GM12878 (cell line): ENCODE data around the gene SLC35E4. TPM values are rescaled to one million over a fixed set of nuclear protein-coding genes. Genes with fewer than 3 reads are reported as not detected.
A peak's percentile ranks its signal among the peaks of the same experiment; 100 is the strongest.

Experiments used
- ATAC-seq: fragments of 200-7000 bp; cut with Tn5 transposase; 3 replicates; pipeline ENCODE4 v1.9.1; 2020; ENCODE audit warnings: mild to moderate bottlenecking, moderate library complexity
- BruUV-seq: library from RNA; stranded (reverse); fragments of 400-500 nt; replicated peaks from 2 replicates; lab custom pipeline; 2021; lab: Mats Ljungman, UMichigan
- CTCF ChIA-PET: fragments of 300-600 bp; sonication (Branson Sonifier 250); formaldehyde crosslinking; extraction: SDS; loops from one replicate; lab custom pipeline; 2021; ENCODE audit warnings: inconsistent platforms; lab: Yijun Ruan, JAX
- POLR2A ChIA-PET: fragments of 350-600 bp; formaldehyde crosslinking; extraction: SDS; loops from one replicate; lab custom pipeline; 2021; ENCODE audit warnings: inconsistent platforms; lab: Charles Lee
- RAD21 ChIA-PET: fragments of 300-600 bp; sonication (Branson Sonifier 250); formaldehyde crosslinking; loops from one replicate; lab custom pipeline; 2023; ENCODE audit warnings: antibody characterized with exemption; ENCODE audit not compliant: unreplicated experiment; lab: Charles Lee
- SMC1A ChIA-PET: fragments of 300-600 bp; sonication (Branson Sonifier 250); formaldehyde crosslinking; loops from one replicate; lab custom pipeline; 2023; ENCODE audit not compliant: unreplicated experiment, uncharacterized antibody; lab: Charles Lee
- DNase-seq: peaks from one replicate; pipeline ENCODE4 v3.0.0-alpha.2; 2011; ENCODE audit warnings: low read depth, low spot score
- FAIRE-seq: peaks from 3 replicates; lab custom pipeline; 2011; peaks lifted over from hg19 to GRCh38; lab: Jason Lieb, UNC
- H2AFZ ChIP-seq: 2 replicates; pipeline ENCODE4 v1.6.0; 2011; ENCODE audit warnings: low read depth, low read length, control low read depth; ENCODE audit not compliant: control insufficient read depth
- H3K27ac ChIP-seq: 2 replicates; pipeline ENCODE4 v1.5.1; 2011; ENCODE audit warnings: control low read depth; ENCODE audit not compliant: control insufficient read depth, insufficient read depth
- H3K27me3 ChIP-seq, 2 experiments: replicated peaks in 1 of 2; 2 replicates each; pipeline versions ENCODE4 v1.6.0 to v1.6.1; 2011; ENCODE audit warnings: low read length in 1 of 2; ENCODE audit not compliant: control insufficient read depth in 2 of 2, insufficient read depth in 2 of 2
- H3K36me3 ChIP-seq, 2 experiments: 2 replicates each; pipeline ENCODE4 v1.5.1; 2011; ENCODE audit warnings: low read length in 1 of 2; ENCODE audit not compliant: control insufficient read depth in 2 of 2, insufficient read depth in 2 of 2
- H3K4me1 ChIP-seq: 2 replicates; pipeline ENCODE4 v1.6.1; 2011; ENCODE audit warnings: mild to moderate bottlenecking, low read length, moderate library complexity, mixed read lengths; ENCODE audit not compliant: control insufficient read depth, insufficient read depth
- H3K4me2 ChIP-seq: 2 replicates; pipeline ENCODE4 v1.6.0; 2011; ENCODE audit warnings: control low read depth; ENCODE audit not compliant: control insufficient read depth, insufficient read depth
- H3K4me3 ChIP-seq: fragments of 200-600 bp; sonication (generic); 2 replicates; pipeline ENCODE4 v1.5.1; 2016
- H3K79me2 ChIP-seq: 2 replicates; pipeline ENCODE4 v1.6.0; 2011; ENCODE audit warnings: low read length; ENCODE audit not compliant: control insufficient read depth, insufficient read depth
- H3K9ac ChIP-seq: 2 replicates; pipeline ENCODE4 v1.8.0; 2011; ENCODE audit warnings: low read length, control low read depth, mixed read lengths; ENCODE audit not compliant: control insufficient read depth, insufficient read depth
- H3K9me3 ChIP-seq: replicated peaks from 3 replicates; pipeline ENCODE4 v1.5.1; 2011; ENCODE audit warnings: mild to moderate bottlenecking, low read length; ENCODE audit not compliant: control insufficient read depth, insufficient read depth
- H4K20me1 ChIP-seq: 2 replicates; pipeline ENCODE4 v1.6.0; 2011; ENCODE audit not compliant: control insufficient read depth, insufficient read depth
- EGR1 ChIP-seq, 2 experiments: IDR thresholded peaks; 1 replicate in 1 of 2; 2 replicates in 1 of 2; pipeline ENCODE4 v1.6.1; 2011 to 2012; ENCODE audit warnings: low read depth in 2 of 2, low read length in 2 of 2, borderline replicate concordance in 1 of 2, mild to moderate bottlenecking in 1 of 2, moderate library complexity in 1 of 2
- GABPA ChIP-seq: IDR thresholded peaks from 2 replicates; pipeline ENCODE4 v1.6.1; 2014; ENCODE audit warnings: antibody characterized with exemption, low read depth, mild to moderate bottlenecking, inconsistent platforms
- HCFC1 ChIP-seq: fragments of 150-350 bp; IDR thresholded peaks from 2 replicates; pipeline ENCODE4 v1.6.1; 2014; ENCODE audit warnings: low read length
- MEF2B ChIP-seq: fragments of 450-650 bp; IDR thresholded peaks from 2 replicates; pipeline ENCODE4 v1.6.1; 2018; ENCODE audit warnings: mild to moderate bottlenecking, moderate library complexity; ENCODE audit not compliant: partially characterized antibody, poor library complexity, severe bottlenecking
- MXI1 ChIP-seq: fragments of 150-350 bp; IDR thresholded peaks from 2 replicates; pipeline ENCODE4 v1.6.1; 2011; ENCODE audit warnings: low read depth, mild to moderate bottlenecking, inconsistent platforms, low read length, improper control_type of control experiment
- MYB ChIP-seq: fragments of 150-350 bp; IDR thresholded peaks from 2 replicates; pipeline ENCODE4 v1.6.1; 2014; ENCODE audit warnings: mild to moderate bottlenecking, low read depth, low read length, borderline replicate concordance
- NFIC ChIP-seq: IDR thresholded peaks from 2 replicates; pipeline ENCODE4 v1.6.1; 2012; ENCODE audit warnings: low read depth, mild to moderate bottlenecking, inconsistent platforms, low read length, moderate library complexity
- NFYA ChIP-seq: IDR thresholded peaks from 2 replicates; pipeline ENCODE4 v1.6.1; 2011; ENCODE audit warnings: low read depth, mild to moderate bottlenecking, low read length, improper control_type of control experiment, borderline replicate concordance
- NRF1 ChIP-seq: conservative IDR thresholded peaks from 2 replicates; pipeline ENCODE4 v1.6.1; 2011; ENCODE audit warnings: mild to moderate bottlenecking, low read depth, low read length, improper control_type of control experiment
- RUNX3 ChIP-seq: IDR thresholded peaks from 2 replicates; pipeline ENCODE4 v1.6.1; 2012; ENCODE audit warnings: low read length, inconsistent platforms
- WRNIP1 ChIP-seq: IDR thresholded peaks from 2 replicates; pipeline ENCODE4 v1.6.1; 2011; ENCODE audit warnings: low read depth, low read length, improper control_type of control experiment, borderline replicate concordance
- WGBS: methylation state at CpG from one replicate; pipeline ENCODE4 v1.1.6; 2016; ENCODE audit warnings: low lambda C conversion rate; ENCODE audit not compliant: insufficient replicate concordance, insufficient coverage; ENCODE audit errors: missing lambda C conversion rate; 5-methylcytosine and 5-hydroxymethylcytosine counted together
- in situ Hi-C: fragments of 300-500 bp; cut with MboI; formaldehyde crosslinking; loops from 9 replicates; pipeline ENCODE4 v1.14.3; 2018; ENCODE audit warnings: mixed read lengths
- intact Hi-C: fragments of 100-400 bp; cut with micrococcal nuclease; formaldehyde crosslinking; loops from one replicate; pipeline ENCODE4 v1.14.2; 2022; ENCODE audit not compliant: unreplicated experiment
- polyA plus RNA-seq, 11 experiments: library from polyadenylated mRNA; depleted of rRNA in 4 of 11; unstranded in 6 of 11; stranded (reverse) in 5 of 11; fragments of >200 nt; fragmentation: Nextera tagmentation in 4 of 11; fragmentation: Illumina TruSeq in 1 of 11; extraction: Ambion mirVana in 4 of 11; extraction: Trizol in 1 of 11; gene quantifications; 1 replicate in 1 of 11; 2 replicates in 10 of 11; pipeline versions ENCODE4 v1.2.1 to v1.2.3, GENCODE V29; 2011 to 2016; ENCODE audit warnings: inconsistent platforms in 2 of 11, missing spikeins in 2 of 11, low read depth in 1 of 11
- total RNA-seq, 4 experiments: library from RNA; depleted of rRNA in 3 of 4; stranded (reverse); fragments of >200 nt in 3 of 4; fragmentation: Illumina TruSeq in 1 of 4; extraction: Trizol in 1 of 4; gene quantifications; 2 replicates each; pipeline versions ENCODE4 v1.2.1 to v1.2.3, GENCODE V29; 2013 to 2021
- TF ChIP-seq, protein P1 (sequence below): IDR thresholded peaks from 2 replicates; pipeline ENCODE4 v1.6.1; 2011; ENCODE audit warnings: low read depth, low read length, improper control_type of control experiment, borderline replicate concordance
- TF ChIP-seq, protein P2 (sequence below): IDR thresholded peaks from 2 replicates; pipeline ENCODE4 v1.6.1; 2012; ENCODE audit warnings: mild to moderate bottlenecking, low read depth, low read length
- TF ChIP-seq, protein P3 (sequence below): fragments of 450-650 bp; IDR thresholded peaks from 2 replicates; pipeline ENCODE4 v1.6.1; 2017; ENCODE audit warnings: borderline replicate concordance

The SLC35E4 gene
- total and polyA plus RNA-seq, 10 of the 15 experiments (the other 5 are each of a cell fraction or from before 2014, with no cell fraction given), result 0.16 to 5.3 (median 2.9) TPM; not detected in 1

DNA sequence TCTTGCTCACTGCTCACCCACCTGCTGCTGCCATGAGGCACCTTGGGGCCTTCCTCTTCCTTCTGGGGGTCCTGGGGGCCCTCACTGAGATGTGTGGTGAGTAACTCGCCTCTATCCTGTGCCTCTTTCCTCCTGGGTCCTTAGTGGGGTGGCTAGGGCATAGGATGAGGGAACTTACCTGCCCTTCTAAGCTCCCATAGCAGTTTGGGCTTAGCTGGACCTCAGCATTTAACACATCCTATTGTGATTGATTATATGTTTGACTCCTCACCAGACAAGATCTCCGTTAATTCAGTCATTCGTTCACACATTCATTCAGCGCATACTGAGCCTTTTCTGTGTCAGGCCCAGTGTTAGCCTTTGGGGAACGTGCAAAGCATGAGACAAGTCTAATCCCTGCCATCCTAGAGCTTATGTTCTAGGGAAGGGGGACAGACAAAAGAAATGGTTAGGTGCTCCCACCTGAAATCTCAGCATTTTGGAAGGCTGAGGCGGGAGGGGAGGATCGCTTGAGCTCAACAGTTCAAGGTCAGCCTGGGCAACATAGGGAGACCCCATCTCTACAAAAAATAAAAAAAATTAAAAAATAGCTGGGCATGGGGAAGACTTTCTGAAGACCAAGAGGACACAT, 28.2 kb upstream of the SLC35E4 start (continued):
- TF ChIP-seq NFYA (no peak), NFIC (no peak), WRNIP1 (no peak)
- TF ChIP-seq, protein P1, sequence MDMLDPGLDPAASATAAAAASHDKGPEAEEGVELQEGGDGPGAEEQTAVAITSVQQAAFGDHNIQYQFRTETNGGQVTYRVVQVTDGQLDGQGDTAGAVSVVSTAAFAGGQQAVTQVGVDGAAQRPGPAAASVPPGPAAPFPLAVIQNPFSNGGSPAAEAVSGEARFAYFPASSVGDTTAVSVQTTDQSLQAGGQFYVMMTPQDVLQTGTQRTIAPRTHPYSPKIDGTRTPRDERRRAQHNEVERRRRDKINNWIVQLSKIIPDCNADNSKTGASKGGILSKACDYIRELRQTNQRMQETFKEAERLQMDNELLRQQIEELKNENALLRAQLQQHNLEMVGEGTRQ, result no peak

DNA sequence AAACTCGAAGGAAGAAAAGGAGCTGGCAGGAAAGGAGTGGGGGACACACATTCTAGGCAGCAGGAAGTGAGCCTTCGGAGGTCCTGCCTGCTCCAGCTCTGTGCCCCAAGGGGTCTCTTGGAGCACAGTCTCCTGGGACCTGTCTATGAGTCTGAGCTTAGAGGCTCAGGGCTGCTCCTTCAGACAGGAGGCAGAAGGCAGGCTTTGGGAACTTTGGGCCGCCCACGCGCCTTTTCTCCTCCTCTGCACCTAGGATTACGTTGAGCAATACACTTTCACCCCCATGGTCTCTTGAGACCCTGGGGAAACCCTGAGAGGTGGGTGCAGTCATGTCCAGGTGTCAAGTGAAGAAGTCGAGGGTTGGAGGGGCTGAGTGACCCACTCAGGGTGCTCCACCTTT, 27.6 kb upstream of the SLC35E4 start:
- H3K4me2 ChIP-seq, result peak overlapping the region; percentile 97
- no TSS peak for BruUV-seq
- TF ChIP-seq MEF2B (peak; percentile 30), MXI1 (no peak), RUNX3 (peak; percentile 19; the same call in 1 of the 2 replicates), NRF1 (no peak), GABPA (no peak), HCFC1 (no peak), MYB (no peak), EGR1 (IDR thresholded peaks at IDR 0.05; ENCODE audit: borderline replicate concordance in 1 of 2, low read depth in 2 of 2, low read length in 2 of 2) (peak in 1 of 2 experiments; percentile 83; a peak in 2 of 3 replicates)
- TF ChIP-seq, protein P2, sequence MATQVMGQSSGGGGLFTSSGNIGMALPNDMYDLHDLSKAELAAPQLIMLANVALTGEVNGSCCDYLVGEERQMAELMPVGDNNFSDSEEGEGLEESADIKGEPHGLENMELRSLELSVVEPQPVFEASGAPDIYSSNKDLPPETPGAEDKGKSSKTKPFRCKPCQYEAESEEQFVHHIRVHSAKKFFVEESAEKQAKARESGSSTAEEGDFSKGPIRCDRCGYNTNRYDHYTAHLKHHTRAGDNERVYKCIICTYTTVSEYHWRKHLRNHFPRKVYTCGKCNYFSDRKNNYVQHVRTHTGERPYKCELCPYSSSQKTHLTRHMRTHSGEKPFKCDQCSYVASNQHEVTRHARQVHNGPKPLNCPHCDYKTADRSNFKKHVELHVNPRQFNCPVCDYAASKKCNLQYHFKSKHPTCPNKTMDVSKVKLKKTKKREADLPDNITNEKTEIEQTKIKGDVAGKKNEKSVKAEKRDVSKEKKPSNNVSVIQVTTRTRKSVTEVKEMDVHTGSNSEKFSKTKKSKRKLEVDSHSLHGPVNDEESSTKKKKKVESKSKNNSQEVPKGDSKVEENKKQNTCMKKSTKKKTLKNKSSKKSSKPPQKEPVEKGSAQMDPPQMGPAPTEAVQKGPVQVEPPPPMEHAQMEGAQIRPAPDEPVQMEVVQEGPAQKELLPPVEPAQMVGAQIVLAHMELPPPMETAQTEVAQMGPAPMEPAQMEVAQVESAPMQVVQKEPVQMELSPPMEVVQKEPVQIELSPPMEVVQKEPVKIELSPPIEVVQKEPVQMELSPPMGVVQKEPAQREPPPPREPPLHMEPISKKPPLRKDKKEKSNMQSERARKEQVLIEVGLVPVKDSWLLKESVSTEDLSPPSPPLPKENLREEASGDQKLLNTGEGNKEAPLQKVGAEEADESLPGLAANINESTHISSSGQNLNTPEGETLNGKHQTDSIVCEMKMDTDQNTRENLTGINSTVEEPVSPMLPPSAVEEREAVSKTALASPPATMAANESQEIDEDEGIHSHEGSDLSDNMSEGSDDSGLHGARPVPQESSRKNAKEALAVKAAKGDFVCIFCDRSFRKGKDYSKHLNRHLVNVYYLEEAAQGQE, result no peak
- TF ChIP-seq, protein P3, sequence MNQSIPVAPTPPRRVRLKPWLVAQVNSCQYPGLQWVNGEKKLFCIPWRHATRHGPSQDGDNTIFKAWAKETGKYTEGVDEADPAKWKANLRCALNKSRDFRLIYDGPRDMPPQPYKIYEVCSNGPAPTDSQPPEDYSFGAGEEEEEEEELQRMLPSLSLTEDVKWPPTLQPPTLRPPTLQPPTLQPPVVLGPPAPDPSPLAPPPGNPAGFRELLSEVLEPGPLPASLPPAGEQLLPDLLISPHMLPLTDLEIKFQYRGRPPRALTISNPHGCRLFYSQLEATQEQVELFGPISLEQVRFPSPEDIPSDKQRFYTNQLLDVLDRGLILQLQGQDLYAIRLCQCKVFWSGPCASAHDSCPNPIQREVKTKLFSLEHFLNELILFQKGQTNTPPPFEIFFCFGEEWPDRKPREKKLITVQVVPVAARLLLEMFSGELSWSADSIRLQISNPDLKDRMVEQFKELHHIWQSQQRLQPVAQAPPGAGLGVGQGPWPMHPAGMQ, result no peak

More for the DNA sequence above, 27.6 kb upstream of the SLC35E4 start:
- RAD21 ChIA-PET, result interaction anchor here (0.7 to 4.7 kb wide), 5 partner anchors 27 to 184 kb away, joined by 3 to 58 read pairs (median 6); partner anchors contain the start of gene SLC35E4
- CTCF ChIA-PET, result interaction anchor here (0.7 to 6.4 kb wide), 12 partner anchors 10 to 345 kb away, joined by 3 to 51 read pairs (median 4); partner anchors contain the start of genes PES1 and SLC35E4
- Histone ChIP-seq H3K4me3 (0 out of 2 replicates have a peak overlapping the region, but pooled peaks have one; percentile 44), H3K4me1 (peaks cover 51% of the 10 kb centered on the region), H3K9ac (peak overlapping the region; percentile 66), H3K9me3 (no peaks in the 10 kb centered on the region), H3K27me3 (no peaks in the 10 kb centered on the region), H3K79me2 (no peaks in the 10 kb centered on the region), H4K20me1 (no peaks in the 10 kb centered on the region), H3K36me3 (no peaks in the 10 kb centered on the region), H2AFZ (peak overlapping the region; percentile 56), H3K27ac (peak overlapping the region; percentile 54)
- ATAC-seq (no peak), FAIRE-seq (no peak), DNase-seq (no peak)
- intact Hi-C loops (no loop called here), in situ Hi-C loops (no loop called here)
- 27% methylated on average over 7 of the region's 7 CpGs for WGBS
- SMC1A ChIA-PET, result interaction anchor here (0.8 to 3.6 kb wide), 8 partner anchors 17 to 184 kb away, joined by 3 to 18 read pairs (median 6); partner anchors contain the start of gene PES1
- POLR2A ChIA-PET, result interaction anchor here (0.5 to 2.1 kb wide), 7 partner anchors 16 to 362 kb away, joined by 3 to 7 read pairs (median 5); partner anchors contain the start of genes PES1 and SLC35E4
